H9 (cell line): ENCODE results near the gene SLK. TPM values are rescaled to one million over a fixed set of nuclear protein-coding genes. Genes with fewer than 3 reads are reported as not detected.

Experiments used
- DNase-seq: peaks from one replicate; pipeline ENCODE4 v3.0.0-alpha.2; 2017
- H2AFZ ChIP-seq: one replicate; pipeline ENCODE4 v1.6.1; 2013; ENCODE audit warnings: mild to moderate bottlenecking, low read length, control low read depth, moderate library complexity
- H2AK5ac ChIP-seq: 2 replicates; pipeline ENCODE4 v1.6.1; 2013; ENCODE audit warnings: low read length, control low read depth, mixed read lengths; ENCODE audit not compliant: insufficient read length
- H2BK120ac ChIP-seq: one replicate; pipeline ENCODE4 v1.6.1; 2013; ENCODE audit warnings: low read depth, mild to moderate bottlenecking, low read length, control low read depth, inconsistent platforms; ENCODE audit not compliant: poor library complexity, severe bottlenecking
- H2BK12ac ChIP-seq: 2 replicates; pipeline ENCODE4 v1.6.1; 2013; ENCODE audit warnings: low read length, control low read depth, mixed read lengths, low read depth; ENCODE audit not compliant: insufficient read length
- H2BK15ac ChIP-seq: 2 replicates; pipeline ENCODE4 v1.6.1; 2013; ENCODE audit warnings: low read depth, low read length, control low read depth
- H2BK20ac ChIP-seq: one replicate; pipeline ENCODE4 v1.6.1; 2013; ENCODE audit warnings: low read depth, mild to moderate bottlenecking, low read length, control low read depth, inconsistent platforms; ENCODE audit not compliant: poor library complexity, severe bottlenecking
- H2BK5ac ChIP-seq: 2 replicates; pipeline ENCODE4 v1.6.1; 2013; ENCODE audit warnings: low read length, control low read depth, mixed read lengths; ENCODE audit not compliant: insufficient read length
- H3K14ac ChIP-seq: 2 replicates; pipeline ENCODE4 v1.6.1; 2013; ENCODE audit warnings: low read length, control low read depth; ENCODE audit not compliant: insufficient read depth
- H3K18ac ChIP-seq: 2 replicates; pipeline ENCODE4 v1.6.1; 2013; ENCODE audit warnings: low read depth, mild to moderate bottlenecking, mixed read lengths, low read length, control low read depth; ENCODE audit not compliant: insufficient read length
- H3K23ac ChIP-seq: 2 replicates; pipeline ENCODE4 v1.6.1; 2013; ENCODE audit warnings: low read length, control low read depth, mixed read lengths, low read depth; ENCODE audit not compliant: insufficient read length
- H3K23me2 ChIP-seq: 2 replicates; pipeline ENCODE4 v1.6.1; 2013; ENCODE audit warnings: low read depth, mild to moderate bottlenecking, mixed read lengths, low read length, control low read depth; ENCODE audit not compliant: insufficient read length, poor library complexity, severe bottlenecking
- H3K27ac ChIP-seq: 2 replicates; pipeline ENCODE4 v1.5.1; 2013; ENCODE audit warnings: low read length, control low read depth, mixed read lengths, low read depth; ENCODE audit not compliant: insufficient read length
- H3K27me3 ChIP-seq: 2 replicates; pipeline ENCODE4 v1.6.1; 2013; ENCODE audit warnings: low read length, control low read depth, inconsistent platforms; ENCODE audit not compliant: insufficient read depth
- H3K4ac ChIP-seq: 2 replicates; pipeline ENCODE4 v1.6.1; 2013; ENCODE audit warnings: low read depth, mild to moderate bottlenecking, control low read depth, inconsistent platforms, low read length, moderate library complexity
- H3K4me1 ChIP-seq: 2 replicates; pipeline ENCODE4 v1.6.1; 2013; ENCODE audit warnings: low read length, control low read depth, inconsistent platforms; ENCODE audit not compliant: insufficient read depth
- H3K4me2 ChIP-seq: 2 replicates; pipeline ENCODE4 v1.6.1; 2013; ENCODE audit warnings: low read length, control low read depth, mixed read lengths; ENCODE audit not compliant: insufficient read length, insufficient read depth
- H3K56ac ChIP-seq: 2 replicates; pipeline ENCODE4 v1.6.1; 2013; ENCODE audit warnings: low read depth, mild to moderate bottlenecking, mixed read lengths, low read length, control low read depth; ENCODE audit not compliant: insufficient read length
- H3K79me1 ChIP-seq: 2 replicates; pipeline ENCODE4 v1.6.1; 2013; ENCODE audit warnings: low read depth, mild to moderate bottlenecking, moderate library complexity, low read length, control low read depth, inconsistent platforms; ENCODE audit not compliant: insufficient read depth, poor library complexity, severe bottlenecking
- H3K79me2 ChIP-seq: 2 replicates; pipeline ENCODE4 v1.6.1; 2013; ENCODE audit warnings: low read length, control low read depth, inconsistent platforms; ENCODE audit not compliant: insufficient read depth
- H3K9ac ChIP-seq: 2 replicates; pipeline ENCODE4 v1.6.1; 2013; ENCODE audit warnings: low read length, control low read depth, mixed read lengths; ENCODE audit not compliant: insufficient read length; ENCODE audit errors: extremely low read depth
- H3K9me3 ChIP-seq: one replicate; pipeline ENCODE4 v1.6.1; 2013; ENCODE audit warnings: low read depth, low read length, inconsistent platforms; ENCODE audit not compliant: control insufficient read depth
- H3T11ph ChIP-seq: one replicate; pipeline ENCODE4 v1.6.1; 2013; ENCODE audit warnings: mild to moderate bottlenecking, low read length, control low read depth, inconsistent platforms
- H4K20me1 ChIP-seq: one replicate; pipeline ENCODE4 v1.6.1; 2013; ENCODE audit not compliant: control insufficient read depth, insufficient read length, insufficient read depth
- H4K5ac ChIP-seq: 2 replicates; pipeline ENCODE4 v1.6.1; 2013; ENCODE audit warnings: low read depth, mild to moderate bottlenecking, mixed read lengths, low read length, control low read depth; ENCODE audit not compliant: insufficient read length
- H4K8ac ChIP-seq: replicated peaks from 2 replicates; pipeline ENCODE4 v1.6.1; 2013; ENCODE audit warnings: low read length, control low read depth, mixed read lengths, low read depth; ENCODE audit not compliant: insufficient read length
- H4K91ac ChIP-seq: 2 replicates; pipeline ENCODE4 v1.6.1; 2013; ENCODE audit warnings: low read depth, mild to moderate bottlenecking, moderate library complexity, mixed read lengths, low read length, control low read depth; ENCODE audit not compliant: insufficient read length
- H3K27ac Mint-ChIP-seq, 3 experiments: 2 replicates in 2 of 3; 3 replicates in 1 of 3; pipeline ENCODE4 v1.8.0; 2020 to 2021; ENCODE audit warnings: mixed read lengths in 3 of 3, mild to moderate bottlenecking in 1 of 3, moderate library complexity in 1 of 3
- H3K27me3 Mint-ChIP-seq: 2 replicates; pipeline ENCODE4 v1.8.0; 2021; ENCODE audit warnings: low read depth, mild to moderate bottlenecking, moderate library complexity, mixed read lengths
- H3K36me3 Mint-ChIP-seq, 3 experiments: 2 replicates in 2 of 3; 3 replicates in 1 of 3; pipeline ENCODE4 v1.8.0; 2020 to 2021; ENCODE audit warnings: low read depth in 3 of 3, mixed read lengths in 3 of 3; ENCODE audit not compliant: insufficient read depth in 1 of 3
- H3K4me1 Mint-ChIP-seq, 2 experiments: 2 replicates each; pipeline ENCODE4 v1.8.0; 2020; ENCODE audit warnings: mixed read lengths in 2 of 2
- H3K4me3 Mint-ChIP-seq, 2 experiments: 2 replicates in 1 of 2; 3 replicates in 1 of 2; pipeline ENCODE4 v1.8.0; 2020 to 2021; ENCODE audit warnings: mild to moderate bottlenecking in 2 of 2, mixed read lengths in 2 of 2, moderate library complexity in 1 of 2
- H3K9me3 Mint-ChIP-seq, 2 experiments: 2 replicates in 1 of 2; 3 replicates in 1 of 2; pipeline ENCODE4 v1.8.0; 2020; ENCODE audit warnings: mild to moderate bottlenecking in 2 of 2, mixed read lengths in 2 of 2, moderate library complexity in 1 of 2
- CTCF ChIP-seq: fragments of 200-600 bp; sonication (generic); conservative IDR thresholded peaks from 3 replicates; pipeline ENCODE4 v1.8.0; 2021; ENCODE audit warnings: antibody characterized with exemption, mild to moderate bottlenecking
- WGBS: extraction: QIAGEN DNeasy Blood & Tissue Kit; methylation state at CpG from one replicate; pipeline ENCODE4 v1.1.7; 2013; ENCODE audit warnings: missing lambda C conversion rate, low lambda C conversion rate, mixed read lengths; ENCODE audit not compliant: insufficient read length; ENCODE audit errors: extremely low coverage; 5-methylcytosine and 5-hydroxymethylcytosine counted together
- total RNA-seq: library from RNA; stranded (reverse); gene quantifications from 2 replicates; pipeline ENCODE4 v1.2.1, GENCODE V29; 2021

The SLK gene
- total RNA-seq, 1 experiment from 2014 or later: 21.0 TPM

GRCh38 chr10:103923502-103923901, 43.4 kb upstream of the SLK start:
- Histone ChIP-seq H4K5ac (no peak overlapping the region), H2BK15ac (no peak overlapping the region), H2BK20ac (no peak overlapping the region), H3K4me2 (no peak overlapping the region), H3K14ac (no peak overlapping the region), H3K27ac (no peak overlapping the region), H4K8ac (no peak overlapping the region), H2BK120ac (no peak overlapping the region), H2BK5ac (no peak overlapping the region), H4K20me1 (no peaks in the 10 kb centered on the region), H3K56ac (no peak overlapping the region), H2AK5ac (no peak overlapping the region), H3K23ac (no peak overlapping the region), H3K18ac (no peak overlapping the region), H3K9me3 (no peaks in the 10 kb centered on the region), H3K27me3 (no peaks in the 10 kb centered on the region), H3K79me2 (no peaks in the 10 kb centered on the region), H3K23me2 (peaks cover 4% of the 10 kb centered on the region), H3K79me1 (no peaks in the 10 kb centered on the region), H3K9ac (no peak overlapping the region), H2AFZ (no peak overlapping the region), H3K4me1 (peaks cover 3% of the 10 kb centered on the region; the same call in 1 of the 2 replicates), H3T11ph (no peak overlapping the region), H3K4ac (no peak overlapping the region), H4K91ac (no peak overlapping the region), H2BK12ac (no peak overlapping the region)
- Mint-ChIP-seq H3K9me3 (no peaks in the 10 kb centered on the region), H3K27ac (no peak overlapping the region), H3K36me3 (no peaks in the 10 kb centered on the region), H3K4me3 (no peak overlapping the region), H3K27me3 (no peaks in the 10 kb centered on the region), H3K4me1 (peaks cover 9 to 11% of the 10 kb centered on the region in 2 experiments)
- no CpG with 5 or more reads among the region's 3 CpGs for WGBS
- no peak for DNase-seq
- no peak for TF ChIP-seq CTCF
